DMS153 (cell line): ENCODE measurements around the gene FPR2.
"Not testable (repeated sequence)": the region's sequence is repeated elsewhere in the genome, so short reads cannot be mapped to it uniquely, and the experiment has no call there.

Experiments used
- DNase-seq: peaks from one replicate; lab custom pipeline; 2025; lab: John Stamatoyannopoulos, UW

The FPR2 gene, protein sequence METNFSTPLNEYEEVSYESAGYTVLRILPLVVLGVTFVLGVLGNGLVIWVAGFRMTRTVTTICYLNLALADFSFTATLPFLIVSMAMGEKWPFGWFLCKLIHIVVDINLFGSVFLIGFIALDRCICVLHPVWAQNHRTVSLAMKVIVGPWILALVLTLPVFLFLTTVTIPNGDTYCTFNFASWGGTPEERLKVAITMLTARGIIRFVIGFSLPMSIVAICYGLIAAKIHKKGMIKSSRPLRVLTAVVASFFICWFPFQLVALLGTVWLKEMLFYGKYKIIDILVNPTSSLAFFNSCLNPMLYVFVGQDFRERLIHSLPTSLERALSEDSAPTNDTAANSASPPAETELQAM

GRCh38 chr19:51760697-51761356, at the start of gene FPR2:
Gene FPR2, plus strand, starts transcription at chr19:51761180. Its CDS starts 7,479 bp downstream, at chr19:51768659.
- no peak for DNase-seq

DNA sequence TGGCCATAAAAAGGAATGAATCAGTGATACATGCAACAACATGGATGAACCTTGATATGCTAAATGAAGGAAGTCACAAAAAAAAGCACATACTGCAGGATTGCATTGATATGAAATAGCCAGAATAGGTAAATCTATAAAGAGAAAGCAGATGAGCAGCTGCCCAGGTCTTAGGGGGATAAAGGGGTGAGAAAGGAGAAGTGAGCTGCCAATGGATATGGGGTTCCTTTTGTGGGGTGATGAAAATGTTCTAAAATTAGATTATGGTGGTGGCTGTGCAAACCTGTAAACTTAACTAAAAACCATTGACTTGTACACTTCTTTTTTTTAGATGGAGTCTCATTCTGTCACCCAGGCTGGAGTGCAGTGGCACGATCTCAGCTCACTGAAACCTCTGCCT, 49.3 kb upstream of the FPR2 start:
- DNase-seq = no peak

DNA sequence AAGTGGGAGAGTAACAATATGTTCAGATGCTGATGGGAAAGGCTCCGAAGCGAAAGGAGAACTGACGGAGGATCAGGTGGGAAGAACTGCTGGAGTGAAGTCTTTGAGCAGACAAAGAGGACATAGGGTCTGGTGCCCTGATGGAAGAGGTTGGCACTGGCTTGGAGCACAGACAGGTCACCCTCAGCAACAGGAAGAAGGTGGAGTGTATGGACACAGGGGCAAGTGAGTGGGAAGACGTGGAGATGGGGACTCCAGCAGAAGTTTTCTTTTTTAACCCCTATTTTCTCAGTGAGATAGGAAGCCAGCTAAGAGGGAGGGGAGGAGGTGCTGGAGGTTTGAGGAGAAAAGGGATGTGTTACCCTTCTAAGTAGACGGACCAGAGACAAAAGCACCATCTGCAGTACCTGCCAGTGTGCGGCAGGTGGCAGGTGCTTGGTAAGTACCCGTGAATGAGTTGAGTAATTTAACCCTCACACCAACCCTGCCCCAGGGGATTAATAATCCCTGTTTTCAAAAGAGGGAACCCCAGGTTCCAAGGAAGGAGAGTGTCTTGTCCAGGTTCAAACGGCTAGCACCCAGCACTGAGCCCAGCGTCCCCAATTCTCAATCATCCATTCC, 48.4 kb upstream of the FPR2 start:
- peak; percentile 40 for DNase-seq

GRCh38 chr19:51713319-51714285, 47.4 kb upstream of the FPR2 start:
- no peak for DNase-seq

- DNase-seq = no peak
Measured at GRCh38 chr19:51714848-51715247, 46.1 kb upstream of the FPR2 start.

GRCh38 chr19:51715850-51716249, 45.1 kb upstream of the FPR2 start:
- DNase-seq = no peak

DNA sequence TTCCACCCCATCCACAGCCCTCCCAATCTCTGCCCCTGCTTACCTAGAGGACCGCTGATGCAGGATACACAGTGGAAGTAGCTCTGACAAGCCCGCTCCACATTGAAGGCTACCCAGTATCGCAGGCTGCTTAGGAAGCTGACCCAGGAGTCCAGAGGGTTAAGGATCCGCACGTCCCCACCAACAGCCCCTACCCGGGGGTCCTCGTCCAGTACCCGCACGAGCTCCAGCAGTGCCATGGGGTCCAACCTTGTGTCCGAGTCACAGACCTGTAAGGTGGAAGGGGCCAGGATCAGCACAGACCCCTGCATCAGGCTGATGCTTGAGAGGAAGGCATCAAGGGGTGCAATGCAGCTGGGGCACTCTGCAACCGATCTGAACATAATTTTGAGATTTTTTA, 44.1 kb upstream of the FPR2 start:
- no peak for DNase-seq

DNA sequence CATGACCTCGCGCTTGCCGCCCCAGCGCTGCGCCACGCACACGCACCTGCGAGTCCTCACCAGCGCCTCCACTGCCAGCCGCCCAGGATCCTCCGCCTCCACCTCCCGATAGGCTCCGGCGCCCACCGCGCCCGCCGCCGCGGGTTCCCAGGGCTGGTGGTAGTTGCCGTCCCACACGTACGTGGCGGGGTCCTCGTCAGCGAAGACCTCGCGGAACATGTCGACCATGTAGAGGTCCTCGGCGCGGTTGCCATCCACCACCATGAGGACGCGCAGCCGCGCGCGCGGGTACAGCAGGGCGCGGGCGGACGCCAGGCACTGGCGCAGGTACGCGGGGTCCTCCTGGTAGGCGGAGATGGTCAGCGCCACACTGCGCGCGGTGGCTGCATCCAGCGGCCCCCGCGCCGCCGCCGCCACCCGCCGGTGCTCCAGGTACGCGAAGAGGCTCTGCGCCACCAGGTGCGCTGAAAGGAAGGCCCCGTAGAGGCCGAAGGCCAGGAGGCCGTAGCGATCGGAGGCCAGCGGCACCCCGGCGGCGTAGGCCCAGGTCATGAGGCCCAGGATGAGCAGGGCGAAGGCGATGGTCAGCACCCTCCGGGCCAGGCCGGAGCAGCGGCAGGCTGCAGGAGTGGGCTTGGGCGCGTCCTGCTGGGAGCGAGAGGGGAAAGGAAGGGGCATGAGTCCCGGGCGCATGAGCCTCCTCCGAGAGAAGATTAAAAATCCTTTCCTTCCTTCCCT, 41.6 kb upstream of the FPR2 start:
- DNase-seq = no peak

- no peak for DNase-seq
Measured at GRCh38 chr19:51721905-51722304, 39.1 kb upstream of the FPR2 start.

- no peak for DNase-seq
Measured at GRCh38 chr19:51722492-51722891, 38.5 kb upstream of the FPR2 start.

DNA sequence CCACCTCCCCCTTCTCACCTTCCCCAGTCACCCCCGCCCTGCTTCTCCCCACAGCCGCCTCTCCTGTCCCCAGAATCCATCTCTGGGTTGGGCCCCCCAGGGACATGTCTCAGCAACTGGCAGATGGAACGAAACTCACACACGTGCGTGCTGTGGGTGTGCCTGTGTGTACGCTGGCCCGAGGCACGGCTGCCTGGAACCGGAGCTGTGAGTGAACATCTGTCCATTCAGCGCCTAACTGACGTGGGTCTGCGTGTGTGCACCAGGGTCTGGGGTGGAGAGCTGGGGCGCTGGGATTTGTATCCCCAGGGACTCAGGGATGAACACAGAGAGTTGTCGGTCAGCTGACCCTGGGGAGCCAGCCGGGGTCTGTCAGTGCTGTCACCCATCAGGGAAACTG, 36.4 kb upstream of the FPR2 start:
- DNase-seq = no peak

- DNase-seq = no peak
Measured at GRCh38 chr19:51726049-51726448, 34.9 kb upstream of the FPR2 start.

- DNase-seq = no peak
Measured at GRCh38 chr19:51727349-51727880, 33.6 kb upstream of the FPR2 start.

- DNase-seq = no peak
Measured at GRCh38 chr19:51729781-51730180, 31.2 kb upstream of the FPR2 start.

DNA sequence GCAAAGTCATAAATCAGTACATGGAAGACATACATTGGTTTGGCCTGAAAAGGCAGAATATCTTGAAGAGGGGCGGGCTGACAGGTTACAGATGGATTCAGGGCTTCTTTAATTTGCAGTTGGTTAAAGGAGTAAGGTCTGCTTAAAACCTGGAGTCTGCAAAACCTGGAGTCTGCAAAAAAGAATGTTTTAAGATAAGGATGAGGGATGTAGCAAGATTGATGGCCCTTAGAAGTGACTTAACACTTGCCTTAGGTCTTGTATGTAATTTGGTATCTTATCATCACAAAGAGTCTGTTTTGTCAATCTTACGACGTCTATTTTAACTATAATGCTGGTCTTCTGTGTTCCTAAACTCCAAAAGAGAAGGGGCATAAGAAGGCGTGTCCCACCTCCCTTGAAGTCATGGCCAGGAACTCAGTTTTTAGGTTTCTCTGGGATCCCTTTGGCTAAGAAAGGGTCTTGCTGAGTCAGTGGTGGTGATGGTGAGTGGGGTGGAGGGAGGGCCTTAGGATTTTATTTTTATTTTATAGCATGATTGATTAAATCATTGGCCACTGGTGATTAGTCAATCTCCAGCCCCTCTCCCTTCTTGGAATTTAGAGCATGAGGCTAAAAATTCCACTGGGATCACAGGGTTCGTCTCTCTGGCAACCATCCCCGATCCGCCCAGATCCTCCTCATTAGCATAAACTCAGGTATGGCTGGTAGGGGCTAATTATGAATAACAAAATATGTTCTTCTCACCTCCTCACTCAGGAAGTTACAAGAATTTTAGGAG, 27.0 kb upstream of the FPR2 start:
- DNase-seq = no peak

DNA sequence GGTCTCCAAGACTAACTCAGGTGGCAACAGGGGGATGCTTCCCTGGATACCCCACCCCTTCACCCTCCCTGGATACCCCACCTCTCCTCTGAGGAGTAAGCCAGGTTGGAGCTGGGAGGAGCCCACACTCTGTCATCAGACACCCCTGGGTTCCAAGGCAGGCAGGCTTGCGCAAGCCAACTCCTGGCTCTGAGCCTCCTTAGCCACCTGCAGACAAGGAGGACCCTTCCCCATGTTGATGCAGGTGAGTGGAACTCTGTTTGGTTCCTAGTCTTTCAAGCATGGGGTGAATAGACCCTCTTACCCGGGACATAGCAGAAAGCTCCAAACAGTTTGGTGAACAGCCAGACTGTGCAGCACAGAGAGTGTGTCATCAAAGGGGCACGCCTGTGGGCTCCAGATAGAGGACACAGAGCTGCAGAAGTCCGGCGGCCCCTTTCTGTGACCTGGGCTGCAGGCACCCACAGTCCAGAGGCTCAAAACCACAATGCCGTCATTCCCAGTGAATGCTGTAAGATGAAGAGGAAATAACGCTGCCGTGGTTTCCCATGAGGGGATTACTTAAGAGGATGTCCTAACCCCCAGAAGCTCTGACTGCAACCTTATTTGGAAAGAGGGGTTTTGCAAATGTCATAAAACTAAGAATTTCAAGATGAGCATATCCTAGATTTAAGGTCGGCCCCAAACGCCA, 25.1 kb upstream of the FPR2 start:
- DNase-seq = no peak

DNA sequence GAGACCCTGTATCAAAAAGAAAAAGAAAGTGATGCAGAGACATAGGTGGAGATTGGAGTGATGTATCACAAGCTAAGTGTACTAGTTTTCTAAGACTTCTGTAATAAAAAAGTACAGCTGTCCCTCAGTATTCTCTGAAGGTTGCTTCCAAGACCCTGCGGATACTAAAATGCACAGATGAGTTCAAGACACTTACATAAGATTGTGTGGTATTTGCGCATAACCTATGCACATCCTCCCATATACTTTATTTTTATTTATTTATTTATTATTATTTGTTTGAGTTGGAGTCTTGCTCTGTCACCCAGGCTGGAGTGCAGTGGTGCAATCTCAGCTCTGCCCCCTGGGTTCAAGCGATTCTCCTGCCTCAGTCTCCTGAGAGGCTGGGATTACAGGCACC, 23.6 kb upstream of the FPR2 start:
- no peak for DNase-seq

- no peak for DNase-seq
Measured at GRCh38 chr19:51737924-51738323, 23.1 kb upstream of the FPR2 start.

DNA sequence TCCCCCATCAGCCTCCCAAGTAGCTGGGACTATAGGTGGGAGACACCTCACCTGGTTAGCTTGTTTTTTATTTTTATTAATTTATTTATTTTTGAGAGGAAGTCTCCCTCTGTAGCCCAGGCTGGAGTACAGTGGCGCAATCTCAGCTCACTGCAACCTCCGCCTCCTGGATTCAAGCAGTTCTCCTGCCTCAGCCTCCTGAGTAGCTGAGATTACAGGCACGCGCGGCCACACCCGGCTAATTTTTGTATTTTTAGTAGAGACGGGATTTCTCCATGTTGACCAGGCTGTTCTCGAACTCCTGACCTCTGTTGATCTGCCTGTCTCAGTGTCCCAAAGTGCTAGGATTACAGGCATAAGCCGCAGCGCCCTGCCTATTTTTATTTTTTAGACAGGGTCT, 22.5 kb upstream of the FPR2 start:
- DNase-seq = not testable (repeated sequence)
